ENCODE results near the gene TRIM8.

Gene TRIM8

DNA sequence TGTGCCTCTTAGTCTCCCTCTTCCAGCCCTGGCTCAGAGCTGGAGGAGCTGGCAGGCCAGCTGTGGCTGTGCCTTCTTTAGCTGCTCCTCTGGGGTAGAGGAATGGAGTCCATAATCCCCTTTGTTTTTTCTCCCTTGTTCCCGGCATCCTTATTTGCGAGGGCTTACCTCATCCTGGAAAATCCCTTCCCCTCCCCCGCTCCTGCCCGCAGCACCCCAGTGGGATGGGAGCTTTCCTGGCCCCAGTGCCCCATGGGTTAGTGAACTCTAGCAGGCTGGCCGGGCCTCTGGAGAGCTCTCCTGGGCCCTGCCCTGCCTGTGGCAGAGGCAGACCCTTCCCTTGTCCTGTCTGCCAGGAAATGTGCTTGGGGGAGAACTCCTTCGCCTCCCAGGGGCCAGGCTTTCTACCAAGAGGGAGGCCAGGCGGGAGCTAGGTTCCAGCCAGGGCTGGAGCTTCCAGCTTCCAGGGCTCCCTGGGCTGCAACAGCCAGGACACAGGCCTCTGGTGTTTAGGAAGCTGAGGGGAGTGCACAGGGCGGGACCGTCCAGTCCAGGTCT lies 16.5 kb upstream of the TRIM8 start:
- Histone ChIP-seq H3K27me3 (ENCODE audit: control insufficient read depth, low read length) (no peaks in the 10 kb centered on the region), H4K20me1 (ENCODE audit: control insufficient read depth, insufficient read depth, low read depth, low read length) (no peaks in the 10 kb centered on the region; the same call in 1 of the 2 replicates), H3K9me3 (ENCODE audit: control insufficient read depth, insufficient read depth, low read length) (no peaks in the 10 kb centered on the region), H3F3A (ENCODE audit: control insufficient read depth, insufficient read depth) (no peaks in the 10 kb centered on the region), H3K36me3 (ENCODE audit: control insufficient read depth, low read length) (no peaks in the 10 kb centered on the region), H3K4me3 (ENCODE audit: low read length) (no peak overlapping the region), H3K4me1 (ENCODE audit: control insufficient read depth, low read length) (peaks cover 4% of the 10 kb centered on the region; the same call in 1 of the 2 replicates), H3K27ac (ENCODE audit: low read depth, low read length) (no peak overlapping the region), H3K9me2 (replicated peaks; ENCODE audit: control insufficient read depth, low read length) (no peaks in the 10 kb centered on the region), H3K79me2 (ENCODE audit: control insufficient read depth, low read length) (no peaks in the 10 kb centered on the region), H3K4me2 (ENCODE audit: low read length) (no peak overlapping the region)
- no peak for TF ChIP-seq CTCF (IDR thresholded peaks at IDR 0.05; ENCODE audit: low read depth, low read length, poor library complexity, severe bottlenecking)
- no peak for TF ChIP-seq EZH2phosphoT487 (IDR thresholded peaks at IDR 0.05; ENCODE audit: borderline replicate concordance, low read length)

GRCh38 chr10:102628451-102628911 lies 15.8 kb upstream of the TRIM8 start:
- no peaks in the 10 kb centered on the region for H3K36me3 ChIP-seq (ENCODE audit: control insufficient read depth, low read length)
- H3K4me3 ChIP-seq (ENCODE audit: low read length): no peak overlapping the region
- no peak overlapping the region for H3K4me2 ChIP-seq (ENCODE audit: low read length)
- no peaks in the 10 kb centered on the region for H3K9me2 ChIP-seq (replicated peaks; ENCODE audit: control insufficient read depth, low read length)
- no peaks in the 10 kb centered on the region; the same call in 1 of the 2 replicates for H4K20me1 ChIP-seq (ENCODE audit: control insufficient read depth, insufficient read depth, low read depth, low read length)
- H3K79me2 ChIP-seq (ENCODE audit: control insufficient read depth, low read length): no peaks in the 10 kb centered on the region
- no peaks in the 10 kb centered on the region for H3F3A ChIP-seq (ENCODE audit: control insufficient read depth, insufficient read depth)
- no peak for TF ChIP-seq CTCF (IDR thresholded peaks at IDR 0.05; ENCODE audit: low read depth, low read length, poor library complexity, severe bottlenecking)
- no peak for TF ChIP-seq EZH2phosphoT487 (IDR thresholded peaks at IDR 0.05; ENCODE audit: borderline replicate concordance, low read length)
- no peaks in the 10 kb centered on the region for H3K27me3 ChIP-seq (ENCODE audit: control insufficient read depth, low read length)
- H3K4me1 ChIP-seq (ENCODE audit: control insufficient read depth, low read length): peaks cover 8% of the 10 kb centered on the region
- H3K27ac ChIP-seq (ENCODE audit: low read depth, low read length): no peak overlapping the region
- no peaks in the 10 kb centered on the region for H3K9me3 ChIP-seq (ENCODE audit: control insufficient read depth, insufficient read depth, low read length)

DNA sequence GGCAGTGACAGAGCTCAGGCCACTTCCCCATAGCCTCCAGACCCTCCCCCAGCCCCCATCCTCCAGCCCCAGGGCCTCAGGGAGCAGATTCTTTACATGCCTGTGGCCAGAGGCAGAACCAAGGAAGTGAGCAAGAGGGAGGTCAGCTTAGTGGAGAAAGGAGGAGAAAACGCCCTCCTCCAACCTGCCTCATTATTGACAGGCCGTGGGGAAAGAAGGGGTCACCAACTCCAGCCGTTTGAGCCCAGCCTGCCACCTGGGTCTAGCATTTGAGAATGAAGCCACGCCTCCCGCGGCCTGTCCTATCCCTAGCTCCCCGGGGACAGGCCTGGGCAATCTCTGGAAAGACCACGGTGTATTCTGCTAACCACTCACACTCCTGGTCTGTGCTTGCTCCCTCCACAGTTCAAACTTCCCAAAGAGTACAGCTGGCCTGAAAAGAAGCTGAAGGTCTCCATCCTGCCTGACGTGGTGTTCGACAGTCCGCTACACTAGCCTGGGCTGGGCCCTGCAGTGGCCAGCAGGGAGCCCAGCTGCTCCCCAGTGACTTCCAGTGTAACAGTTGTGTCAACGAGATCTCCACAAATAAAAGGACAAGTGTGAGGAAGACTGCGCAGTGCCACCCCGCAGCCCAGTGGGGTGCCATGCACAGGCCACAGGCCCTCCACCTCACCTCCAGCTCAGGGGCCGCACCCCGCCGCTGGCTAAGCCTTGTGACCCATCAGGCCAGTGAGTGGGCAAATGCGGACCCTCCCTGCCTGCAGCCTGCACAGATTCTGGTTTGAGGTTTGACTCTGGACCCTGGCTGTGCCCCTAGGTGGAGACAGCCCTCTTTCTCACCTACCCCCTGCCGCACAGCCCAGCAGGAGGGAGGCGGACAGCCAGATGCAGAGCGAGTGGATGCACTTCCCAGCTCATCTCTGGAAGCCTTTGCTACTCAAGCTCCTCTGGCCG lies 14.3 kb upstream of the TRIM8 start:
- Histone ChIP-seq H3K9me3 (ENCODE audit: control insufficient read depth, insufficient read depth, low read length) (no peaks in the 10 kb centered on the region), H3K4me2 (ENCODE audit: low read length) (no peak overlapping the region), H3K4me1 (ENCODE audit: control insufficient read depth, low read length) (peaks cover 14% of the 10 kb centered on the region), H3K27ac (ENCODE audit: low read depth, low read length) (no peak overlapping the region), H3F3A (ENCODE audit: control insufficient read depth, insufficient read depth) (no peaks in the 10 kb centered on the region), H3K36me3 (ENCODE audit: control insufficient read depth, low read length) (no peaks in the 10 kb centered on the region), H3K4me3 (ENCODE audit: low read length) (no peak overlapping the region), H3K9me2 (replicated peaks; ENCODE audit: control insufficient read depth, low read length) (no peaks in the 10 kb centered on the region), H3K79me2 (ENCODE audit: control insufficient read depth, low read length) (no peaks in the 10 kb centered on the region), H4K20me1 (ENCODE audit: control insufficient read depth, insufficient read depth, low read depth, low read length) (no peaks in the 10 kb centered on the region; the same call in 1 of the 2 replicates), H3K27me3 (ENCODE audit: control insufficient read depth, low read length) (no peaks in the 10 kb centered on the region)
- no peak for TF ChIP-seq EZH2phosphoT487 (IDR thresholded peaks at IDR 0.05; ENCODE audit: borderline replicate concordance, low read length)
- no peak for TF ChIP-seq CTCF (IDR thresholded peaks at IDR 0.05; ENCODE audit: low read depth, low read length, poor library complexity, severe bottlenecking)
